A549 (cell line): ENCODE data around the gene GABBR1.

ENCODE experiments used
- CHD2 ChIP-seq: fragments of 150-350 bp; IDR thresholded peaks from 2 replicates; pipeline ENCODE4 v1.6.1; 2014; ENCODE audit warnings: low read length; ENCODE audit not compliant: partially characterized antibody
- CTCF ChIP-seq: fragments of >200 bp; sonication (Bioruptor Twin); formaldehyde crosslinking; IDR thresholded peaks from 3 replicates; pipeline ENCODE4 v1.5.1; 2016
- KDM5A ChIP-seq: fragments of 200-600 bp; sonication (generic); IDR thresholded peaks from 2 replicates; pipeline ENCODE4 v1.6.1; 2016; ENCODE audit warnings: antibody characterized with exemption, mild to moderate bottlenecking
- NFE2L2 ChIP-seq: fragments of 150-350 bp; conservative IDR thresholded peaks from 2 replicates; pipeline ENCODE4 v1.6.1; 2014; ENCODE audit warnings: low read length
- POLR2A ChIP-seq: IDR thresholded peaks from 2 replicates; pipeline ENCODE4 v1.6.1; 2012; ENCODE audit warnings: mild to moderate bottlenecking, low read length
- REST ChIP-seq: fragments of 200-600 bp; sonication (generic); IDR thresholded peaks from 2 replicates; pipeline ENCODE4 v1.6.1; 2016; ENCODE audit warnings: antibody characterized with exemption, mild to moderate bottlenecking, moderate library complexity

GRCh38 chr6:29577544-29577943, 55.4 kb downstream of the GABBR1 start:
- TF ChIP-seq CTCF (no peak), CHD2 (no peak), POLR2A (no peak), NFE2L2 (no peak), REST (no peak), KDM5A (no peak)
